K562 (cell line): ENCODE results near the gene PPP1R3E. TPM values are rescaled to one million over a fixed set of nuclear protein-coding genes. Genes with fewer than 3 reads are reported as not detected.

Source experiments
- HLTF ChIP-seq: fragments of 450-650 bp; IDR thresholded peaks from 2 replicates; pipeline ENCODE4 v1.6.1; 2016
- JUND ChIP-seq, 2 experiments: IDR thresholded peaks; 2 replicates in 1 of 2; 3 replicates in 1 of 2; pipeline ENCODE4 v1.6.1; 2011; ENCODE audit warnings: borderline replicate concordance in 2 of 2, low read depth in 2 of 2, low read length in 2 of 2, improper control_type of control experiment in 1 of 2, missing biosample characterization in 1 of 2, missing genetic modification characterization in 1 of 2, missing genetic modification reagents in 1 of 2
- TCFL5 ChIP-seq: fragments of 250-450 bp; sonication (Bioruptor Pico); conservative IDR thresholded peaks from 2 replicates; pipeline ENCODE4 v1.6.1; 2021; ENCODE audit warnings: mild to moderate bottlenecking, moderate library complexity, matching md5 sums
- ZNF217 ChIP-seq: sonication (generic); formaldehyde crosslinking; IDR thresholded peaks from 2 replicates; pipeline ENCODE4 v1.8.0; 2022; ENCODE audit warnings: mild to moderate bottlenecking, missing genetic modification reagents
- ZNF395 ChIP-seq: fragments of 200-800 bp; sonication (Bioruptor generic); IDR thresholded peaks from 2 replicates; pipeline ENCODE4 v1.6.1; 2017; ENCODE audit warnings: missing genetic modification characterization, missing compliant biosample characterization
- ZNF76 ChIP-seq: fragments of 250-450 bp; sonication (Bioruptor Pico); IDR thresholded peaks from 2 replicates; pipeline ENCODE4 v1.4.0; 2020; ENCODE audit warnings: mild to moderate bottlenecking, moderate library complexity, borderline replicate concordance
- polyA plus RNA-seq, 8 experiments: library from polyadenylated mRNA; depleted of rRNA in 4 of 8; stranded (reverse) in 5 of 8; unstranded in 3 of 8; fragments of >200 nt; fragmentation: Nextera tagmentation in 2 of 8; fragmentation: Illumina TruSeq in 1 of 8; extraction: Ambion mirVana in 2 of 8; extraction: Trizol in 1 of 8; gene quantifications; 2 replicates each; pipeline versions ENCODE4 v1.2.1 to v1.2.3, GENCODE V29; 2011 to 2014; ENCODE audit warnings: inconsistent platforms in 1 of 8, missing spikeins in 1 of 8
- total RNA-seq, 7 experiments: library from RNA; depleted of rRNA in 6 of 7; stranded (reverse); fragments of >200 nt in 6 of 7; fragmentation: Illumina TruSeq in 2 of 7; extraction: Trizol in 2 of 7; gene quantifications; 2 replicates each; pipeline versions ENCODE4 v1.2.1 to v1.2.3, GENCODE V29; 2011 to 2021; ENCODE audit warnings: low replicate concordance in 1 of 7
- TF ChIP-seq, protein P1 (sequence below), 3 experiments: IDR thresholded peaks in 2 of 3; conservative IDR thresholded peaks in 1 of 3; 2 replicates each; pipeline ENCODE4 v1.5.1; 2011 to 2012; ENCODE audit warnings: low read length in 3 of 3, mild to moderate bottlenecking in 3 of 3, control low read depth in 2 of 3, improper control_type of control experiment in 1 of 3, inconsistent platforms in 1 of 3, low read depth in 1 of 3, mixed read lengths in 1 of 3, moderate library complexity in 1 of 3; ENCODE audit not compliant: insufficient read depth in 2 of 3

PPP1R3E gene
- total and polyA plus RNA-seq, 9 of the 15 experiments (the other 6 are each of a cell fraction or from before 2014, with no cell fraction given): 3.2 to 18.4 (median 7.6) TPM

DNA sequence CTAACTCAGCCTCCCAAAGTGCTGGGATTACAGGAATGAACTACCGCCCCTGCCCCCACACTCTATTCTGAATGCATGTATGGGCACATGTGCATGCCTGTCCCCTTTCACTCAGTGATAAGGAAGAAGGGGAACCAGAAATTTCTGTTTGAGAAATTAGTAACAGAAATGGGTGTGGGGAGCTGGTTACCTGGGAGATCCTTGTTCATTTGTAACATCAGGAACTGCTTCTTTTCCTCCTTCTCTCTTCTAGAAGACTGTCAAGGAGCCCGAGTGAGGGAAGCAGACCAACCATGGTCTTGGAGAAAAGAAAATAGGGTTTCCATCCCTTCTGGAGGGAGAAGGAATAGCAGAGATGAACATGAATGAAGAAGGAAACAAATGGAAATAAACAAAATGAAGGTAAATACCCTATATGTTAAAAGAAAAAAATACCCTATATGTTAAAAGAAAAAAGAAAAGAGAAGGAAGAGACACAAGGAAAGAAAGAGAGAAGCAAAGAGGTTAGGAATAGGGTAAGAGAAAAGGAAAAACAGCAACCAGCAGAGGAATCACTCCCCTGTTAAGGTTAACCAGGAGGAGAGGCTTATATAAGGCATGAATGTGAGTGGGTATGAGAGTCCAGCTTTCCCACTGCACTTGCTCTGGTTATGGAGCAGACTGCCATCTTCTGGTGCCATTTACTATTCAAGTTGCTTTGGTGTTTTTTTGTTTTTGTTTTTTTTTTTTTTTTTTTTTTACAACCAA is 3.3 kb downstream of the PPP1R3E start (continued):
- TF ChIP-seq, protein P1, sequence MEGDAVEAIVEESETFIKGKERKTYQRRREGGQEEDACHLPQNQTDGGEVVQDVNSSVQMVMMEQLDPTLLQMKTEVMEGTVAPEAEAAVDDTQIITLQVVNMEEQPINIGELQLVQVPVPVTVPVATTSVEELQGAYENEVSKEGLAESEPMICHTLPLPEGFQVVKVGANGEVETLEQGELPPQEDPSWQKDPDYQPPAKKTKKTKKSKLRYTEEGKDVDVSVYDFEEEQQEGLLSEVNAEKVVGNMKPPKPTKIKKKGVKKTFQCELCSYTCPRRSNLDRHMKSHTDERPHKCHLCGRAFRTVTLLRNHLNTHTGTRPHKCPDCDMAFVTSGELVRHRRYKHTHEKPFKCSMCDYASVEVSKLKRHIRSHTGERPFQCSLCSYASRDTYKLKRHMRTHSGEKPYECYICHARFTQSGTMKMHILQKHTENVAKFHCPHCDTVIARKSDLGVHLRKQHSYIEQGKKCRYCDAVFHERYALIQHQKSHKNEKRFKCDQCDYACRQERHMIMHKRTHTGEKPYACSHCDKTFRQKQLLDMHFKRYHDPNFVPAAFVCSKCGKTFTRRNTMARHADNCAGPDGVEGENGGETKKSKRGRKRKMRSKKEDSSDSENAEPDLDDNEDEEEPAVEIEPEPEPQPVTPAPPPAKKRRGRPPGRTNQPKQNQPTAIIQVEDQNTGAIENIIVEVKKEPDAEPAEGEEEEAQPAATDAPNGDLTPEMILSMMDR (IDR thresholded peaks at IDR 0.05 in 2 of 3, conservative IDR thresholded peaks at IDR 0.05 in 1 of 3; ENCODE audit: insufficient read depth in 2 of 3, low read depth in 1 of 3, low read length in 3 of 3): peak; percentile 31 to 68 (median 50); a peak in 5 of 6 replicates
- TF ChIP-seq ZNF217 (no peak), JUND (IDR thresholded peaks at IDR 0.05; ENCODE audit: borderline replicate concordance, low read depth, low read length) (no peak), JUND (tag; IDR thresholded peaks at IDR 0.05; ENCODE audit: borderline replicate concordance, low read depth, low read length) (no peak), ZNF76 (CRISPR knock-in tag) (no peak), ZNF395 (CRISPR knock-in tag) (no peak), TCFL5 (no peak), HLTF (0 out of 2 replicates have a peak, but pooled peaks have one; percentile 49)
